SK-N-SH treated with all-trans-retinoic acid at 6 μM for 48 hours (cell line): ENCODE results near the gene MCM3.

ENCODE experiments used
- ISL1 ChIP-seq: fragments of 250-450 bp; sonication (Bioruptor Pico); IDR thresholded peaks from 2 replicates; pipeline ENCODE4 v2.1.2; 2022; ENCODE audit warnings: mild to moderate bottlenecking, moderate library complexity
- ZC3H10 ChIP-seq: fragments of 250-450 bp; sonication (Bioruptor Pico); IDR thresholded peaks from 2 replicates; pipeline ENCODE4 v1.5.1; 2021; ENCODE audit warnings: mild to moderate bottlenecking, moderate library complexity
- ZFP3 ChIP-seq: fragments of 250-450 bp; sonication (Bioruptor Pico); IDR thresholded peaks from 2 replicates; pipeline ENCODE4 v1.5.0; 2020; ENCODE audit warnings: mild to moderate bottlenecking, moderate library complexity
- ZFP30 ChIP-seq: fragments of 450-650 bp; formaldehyde crosslinking; IDR thresholded peaks from 2 replicates; pipeline ENCODE4 v1.5.0; 2022; ENCODE audit warnings: mild to moderate bottlenecking, moderate library complexity
- ZNF70 ChIP-seq: fragments of 450-650 bp; formaldehyde crosslinking; IDR thresholded peaks from 2 replicates; pipeline ENCODE4 v1.5.0; 2020; ENCODE audit warnings: mild to moderate bottlenecking, moderate library complexity
- ZNF8 ChIP-seq: fragments of 450-650 bp; formaldehyde crosslinking; IDR thresholded peaks from 2 replicates; pipeline ENCODE4 v1.5.0; 2020; ENCODE audit warnings: mild to moderate bottlenecking, moderate library complexity

GRCh38 chr6:52299653-52300052 is 15.1 kb upstream of the MCM3 start:
- TF ChIP-seq ZC3H10 (no peak), ISL1 (CRISPR knock-in tag) (no peak), ZFP30 (CRISPR knock-in tag) (no peak), ZFP3 (CRISPR knock-in tag) (no peak), ZNF70 (CRISPR knock-in tag) (no peak), ZNF8 (CRISPR knock-in tag) (no peak)
